Measurements from ENCODE around the gene SRPK3. TPM values are rescaled to one million over a fixed set of nuclear protein-coding genes. Genes with fewer than 3 reads are reported as not detected.
"Not testable (repeated sequence)": the region's sequence is repeated elsewhere in the genome, so short reads cannot be mapped to it uniquely, and the experiment has no call there.

The SRPK3 gene
- total RNA-seq, 2 experiments from 2014 or later: not detected

DNA sequence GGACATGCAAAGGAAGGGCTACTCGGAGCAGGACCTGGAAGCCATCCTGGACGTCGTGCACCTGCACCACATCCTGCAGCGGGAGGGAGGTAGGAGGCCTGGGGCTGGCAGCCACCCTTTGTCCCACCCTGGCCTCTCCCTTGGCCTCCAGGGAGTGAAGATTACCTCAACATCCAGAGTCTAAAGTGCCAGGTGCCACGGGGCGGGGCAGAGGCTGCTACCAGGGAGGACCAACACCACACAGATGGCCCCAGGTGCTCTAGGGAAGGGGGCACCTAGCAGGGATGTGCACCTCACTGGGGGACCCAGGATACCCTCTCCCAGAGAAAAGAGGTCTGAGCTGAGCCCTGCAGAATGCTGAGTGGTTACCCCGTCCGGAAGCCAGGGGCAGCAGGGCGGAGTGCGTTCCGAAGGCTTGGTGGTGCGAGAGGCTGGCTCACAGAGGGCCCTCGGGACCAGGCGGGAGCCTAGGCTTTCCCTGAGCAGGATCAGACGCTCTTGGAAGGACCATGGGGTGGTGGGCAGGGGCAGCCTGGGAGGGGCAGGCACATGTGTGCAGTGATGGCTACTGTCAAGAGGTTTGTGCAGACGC lies 40.1 kb upstream of the SRPK3 start:
- no peak for ATAC-seq
- CTCF ChIA-PET: no interaction called here

DNA sequence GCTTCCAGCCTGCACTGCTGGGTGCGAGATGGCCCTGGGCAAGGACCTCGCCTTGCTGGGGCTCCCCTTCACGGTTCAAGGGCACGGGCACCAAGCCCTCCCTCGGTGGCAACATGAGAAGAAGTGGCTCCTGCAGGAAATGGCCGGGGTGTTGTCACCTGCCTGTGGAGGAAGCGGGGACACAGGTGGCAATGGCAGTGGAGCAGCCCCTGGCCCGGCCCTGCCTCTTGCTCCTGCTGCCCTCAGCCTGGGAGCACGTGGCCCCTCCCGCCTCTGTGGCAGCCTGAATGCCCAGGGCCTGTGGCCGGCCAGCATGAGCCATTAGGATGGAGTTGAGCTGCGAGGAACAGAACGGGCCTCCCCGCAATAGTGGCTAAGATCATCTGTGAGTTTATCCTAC lies 39.4 kb upstream of the SRPK3 start:
- H3K4me3 Mint-ChIP-seq: no peak overlapping the region
- ATAC-seq: no peak

More for the DNA sequence above, 40.1 kb upstream of the SRPK3 start:
- Mint-ChIP-seq H3K27ac (peak overlapping the region; percentile 88), H3K27me3 (peaks cover 6% of the 10 kb centered on the region), H3K4me1 (peaks cover 19% of the 10 kb centered on the region), H3K4me3 (peak overlapping the region; percentile 33), H3K9me3 (ENCODE audit: low read depth) (no peaks in the 10 kb centered on the region), H3K36me3 (no peaks in the 10 kb centered on the region)
- no peak for DNase-seq

DNA sequence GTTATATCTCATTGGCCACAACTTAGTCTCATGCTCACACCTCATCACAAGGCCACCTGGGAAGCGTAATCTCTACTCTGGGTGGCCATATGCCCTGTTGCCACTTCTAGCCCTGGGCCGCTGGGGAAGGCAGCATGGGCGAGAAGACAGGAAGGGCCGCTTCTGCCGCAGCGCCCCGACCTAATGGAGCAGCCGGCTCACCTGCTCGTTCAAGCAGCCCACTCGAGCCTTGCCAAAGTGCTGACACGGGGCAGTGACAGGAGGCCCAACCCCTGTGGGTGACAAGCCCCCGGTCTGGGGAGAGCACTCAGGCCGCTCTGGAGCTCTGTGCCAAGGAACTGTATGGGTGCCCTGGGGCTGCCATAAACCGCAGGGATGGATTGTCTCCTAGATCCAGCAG lies 38.7 kb upstream of the SRPK3 start:
- H3K27ac Mint-ChIP-seq; H3K9me3 Mint-ChIP-seq (ENCODE audit: low read depth); H3K36me3 Mint-ChIP-seq; CTCF ChIA-PET; DNase-seq; ATAC-seq; H3K4me3 Mint-ChIP-seq: not testable (repeated sequence)
- peaks cover 17% of the 10 kb centered on the region for H3K4me1 Mint-ChIP-seq
- peaks cover 11% of the 10 kb centered on the region for H3K27me3 Mint-ChIP-seq

More for the DNA sequence above, 39.4 kb upstream of the SRPK3 start:
- Mint-ChIP-seq H3K4me1 (peaks cover 17% of the 10 kb centered on the region), H3K36me3 (no peaks in the 10 kb centered on the region), H3K27ac (no peak overlapping the region), H3K27me3 (peaks cover 8% of the 10 kb centered on the region), H3K9me3 (ENCODE audit: low read depth) (no peaks in the 10 kb centered on the region)
- no peak for DNase-seq
- CTCF ChIA-PET: no interaction called here

DNA sequence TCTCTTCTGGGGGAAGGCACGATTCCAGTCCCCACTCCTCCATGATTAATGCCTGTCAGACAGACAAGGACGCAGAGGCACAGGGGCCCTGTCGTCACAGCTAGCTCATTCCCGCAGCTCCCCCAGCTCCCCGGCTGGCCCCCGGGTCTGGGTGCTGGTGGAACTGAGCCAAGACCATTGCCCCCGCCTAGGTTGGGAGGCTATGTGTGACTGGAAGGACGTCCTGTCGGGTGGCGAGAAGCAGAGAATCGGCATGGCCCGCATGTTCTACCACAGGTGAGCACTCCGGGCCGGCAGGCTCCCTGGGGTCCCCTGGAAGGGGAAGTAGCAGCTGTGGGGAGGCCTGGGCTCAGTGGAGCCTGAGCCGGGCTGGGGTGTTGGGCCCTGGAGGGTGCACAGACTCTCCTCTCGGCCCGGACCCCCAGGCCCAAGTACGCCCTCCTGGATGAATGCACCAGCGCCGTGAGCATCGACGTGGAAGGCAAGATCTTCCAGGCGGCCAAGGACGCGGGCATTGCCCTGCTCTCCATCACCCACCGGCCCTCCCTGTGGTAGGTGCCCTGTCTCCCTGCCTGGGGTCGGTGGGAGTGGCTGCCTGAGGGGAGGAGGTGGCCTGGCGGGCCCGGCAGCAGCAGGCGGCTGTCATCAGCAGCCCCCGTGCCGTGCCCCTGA lies 37.9 kb upstream of the SRPK3 start:
- CTCF ChIA-PET; ATAC-seq; H3K36me3 Mint-ChIP-seq; H3K9me3 Mint-ChIP-seq (ENCODE audit: low read depth); DNase-seq; H3K27ac Mint-ChIP-seq; H3K4me3 Mint-ChIP-seq: not testable (repeated sequence)
- peaks cover 17% of the 10 kb centered on the region for H3K4me1 Mint-ChIP-seq
- H3K27me3 Mint-ChIP-seq: peaks cover 11% of the 10 kb centered on the region

DNA sequence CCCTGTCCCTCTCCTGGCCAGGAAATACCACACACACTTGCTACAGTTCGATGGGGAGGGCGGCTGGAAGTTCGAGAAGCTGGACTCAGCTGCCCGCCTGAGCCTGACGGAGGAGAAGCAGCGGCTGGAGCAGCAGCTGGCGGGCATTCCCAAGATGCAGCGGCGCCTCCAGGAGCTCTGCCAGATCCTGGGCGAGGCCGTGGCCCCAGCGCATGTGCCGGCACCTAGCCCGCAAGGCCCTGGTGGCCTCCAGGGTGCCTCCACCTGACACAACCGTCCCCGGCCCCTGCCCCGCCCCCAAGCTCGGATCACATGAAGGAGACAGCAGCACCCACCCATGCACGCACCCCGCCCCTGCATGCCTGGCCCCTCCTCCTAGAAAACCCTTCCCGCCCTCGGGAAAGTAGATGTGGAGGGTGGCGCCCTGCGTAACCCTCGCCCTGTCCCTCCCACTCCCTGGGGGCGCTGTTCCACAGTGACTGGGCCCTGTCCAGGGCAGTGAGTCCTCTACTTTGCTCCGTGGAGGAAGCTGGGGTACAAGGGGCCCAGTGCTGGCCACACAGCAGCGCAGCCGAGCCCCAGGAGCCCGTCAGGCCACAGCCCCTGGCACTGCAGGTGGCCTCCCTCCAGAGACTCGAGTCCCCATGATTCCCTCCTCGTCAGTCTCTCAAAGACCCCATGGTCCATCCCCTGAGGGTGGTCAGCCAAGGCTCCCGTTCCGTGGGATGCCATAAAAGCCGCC lies 37.2 kb upstream of the SRPK3 start:
- H3K27ac Mint-ChIP-seq; ATAC-seq; H3K4me3 Mint-ChIP-seq; CTCF ChIA-PET; DNase-seq; H3K36me3 Mint-ChIP-seq; H3K9me3 Mint-ChIP-seq (ENCODE audit: low read depth): not testable (repeated sequence)
- peaks cover 11% of the 10 kb centered on the region for H3K27me3 Mint-ChIP-seq
- peaks cover 17% of the 10 kb centered on the region for H3K4me1 Mint-ChIP-seq

DNA sequence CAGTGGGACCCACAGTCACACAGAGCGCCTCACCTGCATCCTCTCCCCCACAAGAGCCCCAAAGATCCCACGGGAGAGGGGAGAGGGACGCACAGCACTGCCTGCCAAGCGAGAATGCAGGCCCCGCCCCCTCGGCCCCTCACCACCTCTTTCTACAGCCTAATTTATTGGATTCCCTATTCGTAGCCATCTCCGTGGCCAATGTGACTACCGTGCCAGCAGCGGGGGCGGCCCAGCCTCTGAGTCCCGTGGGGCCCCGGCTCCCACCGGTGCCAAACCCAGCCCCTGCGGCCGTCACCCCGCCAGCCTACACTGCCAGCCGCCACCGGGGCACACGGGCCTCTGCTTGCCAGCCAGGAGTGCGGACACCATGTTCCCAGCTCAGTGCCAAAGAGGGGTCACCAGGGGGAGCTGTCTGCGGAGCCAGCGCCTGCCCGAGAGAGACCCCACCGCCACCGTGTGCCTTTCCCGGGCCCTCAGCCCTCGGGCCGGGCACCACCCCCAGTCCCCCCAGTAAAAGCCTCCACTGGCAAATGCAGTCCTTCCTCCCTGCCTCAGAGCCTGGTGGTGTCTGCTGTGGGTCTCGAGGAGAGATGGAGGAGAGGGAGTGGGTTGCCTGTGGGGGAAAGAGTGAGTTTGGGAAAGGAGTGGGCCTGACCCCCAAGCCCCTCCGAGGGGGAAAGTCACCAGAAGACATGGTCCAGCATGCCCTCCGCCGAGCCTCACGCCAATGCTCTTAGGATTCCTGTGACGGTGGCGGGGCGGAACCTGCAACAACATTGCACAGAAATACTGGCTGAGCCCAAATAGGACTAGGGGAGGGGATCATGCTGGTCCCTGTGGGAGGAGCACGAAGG lies 36.4 kb upstream of the SRPK3 start:
- ATAC-seq (no peak), DNase-seq (no peak)
- Mint-ChIP-seq H3K36me3 (no peaks in the 10 kb centered on the region), H3K4me3 (no peak overlapping the region), H3K4me1 (peaks cover 17% of the 10 kb centered on the region), H3K27ac (no peak overlapping the region), H3K27me3 (peaks cover 11% of the 10 kb centered on the region), H3K9me3 (ENCODE audit: low read depth) (no peaks in the 10 kb centered on the region)
- CTCF ChIA-PET: no interaction called here

DNA sequence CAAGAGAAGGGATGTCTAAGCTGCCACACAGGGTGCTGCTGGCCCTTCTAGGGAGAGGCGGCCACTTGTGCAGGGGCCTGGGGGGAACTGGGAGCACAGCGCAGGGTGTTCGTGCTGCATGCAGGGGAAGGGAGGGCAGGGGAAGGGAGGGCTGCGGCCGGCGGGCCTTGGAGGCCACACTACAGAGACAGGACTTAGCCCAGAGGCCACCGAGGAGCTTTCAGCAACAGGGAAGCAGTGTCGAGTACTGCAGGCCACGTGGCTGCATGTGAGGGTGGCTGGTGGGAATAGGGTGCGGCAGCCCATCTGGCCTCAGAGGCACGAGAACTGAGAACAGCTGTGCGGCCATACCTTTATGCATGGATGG lies 35.8 kb upstream of the SRPK3 start:
- DNase-seq; H3K27ac Mint-ChIP-seq; H3K9me3 Mint-ChIP-seq (ENCODE audit: low read depth); CTCF ChIA-PET; ATAC-seq; H3K4me3 Mint-ChIP-seq; H3K36me3 Mint-ChIP-seq: not testable (repeated sequence)
- peaks cover 11% of the 10 kb centered on the region for H3K4me1 Mint-ChIP-seq
- peaks cover 15% of the 10 kb centered on the region for H3K27me3 Mint-ChIP-seq

DNA sequence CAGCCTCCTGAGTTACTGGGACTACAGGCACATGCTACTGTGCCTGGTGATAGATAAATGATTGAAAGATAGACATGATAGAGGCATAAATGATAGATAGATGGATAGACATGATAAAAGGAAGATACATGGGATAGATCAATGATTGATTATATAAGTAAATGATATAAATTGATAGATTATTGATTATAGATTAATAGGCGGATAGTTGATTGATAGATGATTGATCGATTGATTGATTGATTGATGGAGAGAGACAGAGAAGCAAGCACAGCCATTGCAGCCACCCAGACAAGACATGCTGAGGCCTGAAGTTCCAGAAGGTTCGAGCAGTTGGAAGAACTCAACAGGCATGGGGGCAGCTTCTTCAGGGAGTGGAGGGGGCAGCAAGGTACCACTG lies 34.5 kb upstream of the SRPK3 start:
- no peaks in the 10 kb centered on the region for H3K9me3 Mint-ChIP-seq (ENCODE audit: low read depth)
- no peak overlapping the region for H3K27ac Mint-ChIP-seq
- H3K4me1 Mint-ChIP-seq: peaks cover under 1% of the 10 kb centered on the region
- peaks cover 17% of the 10 kb centered on the region for H3K27me3 Mint-ChIP-seq
- ATAC-seq (no peak), DNase-seq (no peak)
- H3K36me3 Mint-ChIP-seq: no peaks in the 10 kb centered on the region
- CTCF ChIA-PET: no interaction called here
- H3K4me3 Mint-ChIP-seq: no peak overlapping the region

DNA sequence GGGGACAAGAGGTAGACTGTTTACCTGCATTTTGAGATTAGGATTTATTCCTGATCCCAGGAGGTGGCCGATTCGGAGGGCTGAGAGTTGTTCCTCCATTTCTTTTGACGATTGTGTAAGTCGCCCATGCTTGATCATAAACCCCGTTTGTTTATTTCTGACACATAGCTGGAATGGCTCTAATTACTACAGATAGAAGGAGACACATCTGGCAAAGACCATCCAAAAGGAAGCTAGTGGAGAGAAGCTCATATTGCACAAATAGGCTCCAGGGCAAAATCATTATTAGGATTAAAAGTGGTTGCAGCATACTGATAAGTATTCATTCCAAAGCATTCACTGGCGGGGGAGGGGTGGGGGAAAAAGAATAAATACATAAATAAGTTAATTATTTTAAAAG lies 33.9 kb upstream of the SRPK3 start:
- CTCF ChIA-PET; DNase-seq; H3K36me3 Mint-ChIP-seq; H3K4me3 Mint-ChIP-seq; H3K27ac Mint-ChIP-seq; H3K9me3 Mint-ChIP-seq (ENCODE audit: low read depth); ATAC-seq; H3K4me1 Mint-ChIP-seq: not testable (repeated sequence)
- H3K27me3 Mint-ChIP-seq: peaks cover 17% of the 10 kb centered on the region

DNA sequence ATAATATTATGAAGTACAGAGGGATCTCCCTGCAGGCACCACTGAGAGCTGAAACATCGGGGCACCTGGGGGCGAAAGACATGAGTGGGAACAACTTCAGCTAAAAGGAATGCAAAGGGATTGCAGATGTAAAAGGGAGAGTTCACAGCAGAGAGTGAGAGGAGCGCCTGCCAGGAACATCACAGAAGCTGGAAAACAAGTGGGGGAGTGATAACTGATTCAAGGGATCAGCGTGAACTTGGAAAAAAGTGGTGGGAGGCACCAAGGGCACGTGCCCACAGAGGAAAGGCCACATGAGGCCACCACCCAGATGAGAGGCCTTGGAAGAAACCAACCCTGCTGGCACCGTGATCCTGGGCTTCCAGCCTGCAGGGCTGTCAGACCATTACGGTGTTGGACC lies 31.8 kb upstream of the SRPK3 start:
- CTCF ChIA-PET: interaction anchor here (1.2 kb wide), 1 partner anchor 14 kb away, joined by 5 read pairs; no protein-coding TSS in a partner anchor
- not testable (repeated sequence) for H3K36me3 Mint-ChIP-seq; H3K27ac Mint-ChIP-seq; H3K4me1 Mint-ChIP-seq; H3K4me3 Mint-ChIP-seq; H3K9me3 Mint-ChIP-seq (ENCODE audit: low read depth); ATAC-seq; DNase-seq
- peaks cover 19% of the 10 kb centered on the region for H3K27me3 Mint-ChIP-seq

DNA sequence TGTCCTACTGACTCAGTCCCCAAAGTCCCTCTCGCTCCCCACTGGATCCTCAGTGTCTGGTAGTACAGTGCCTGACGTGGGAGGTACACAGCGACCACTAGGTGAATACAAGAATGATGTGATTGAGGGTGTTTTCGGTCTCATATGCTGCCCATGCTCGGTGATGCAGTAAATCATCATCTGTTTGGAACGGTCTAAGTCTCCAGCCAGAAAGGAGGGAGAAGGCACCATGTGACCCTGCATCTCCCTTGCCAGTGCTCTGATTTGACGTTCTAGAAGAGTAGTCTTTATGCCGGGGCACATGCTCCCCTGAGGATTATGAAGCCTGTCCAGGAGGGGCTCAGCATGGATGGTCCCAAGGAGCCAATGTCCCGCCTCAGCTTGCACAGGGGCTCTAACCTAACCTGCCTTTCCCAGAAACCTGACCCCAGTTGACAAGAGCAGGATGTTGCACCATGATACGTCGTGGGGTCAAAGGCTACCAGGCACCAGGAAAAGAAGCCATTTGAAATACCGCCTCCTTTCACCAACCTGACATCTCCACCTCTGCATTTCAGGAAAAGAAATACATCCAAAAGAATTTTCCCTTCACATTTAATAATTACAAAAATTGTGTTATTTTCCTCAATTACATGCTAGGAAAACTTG lies 30.6 kb upstream of the SRPK3 start:
- ATAC-seq (no peak), DNase-seq (no peak)
- H3K27me3 Mint-ChIP-seq: peaks cover 16% of the 10 kb centered on the region
- H3K4me3 Mint-ChIP-seq: no peak overlapping the region
- H3K9me3 Mint-ChIP-seq (ENCODE audit: low read depth): no peaks in the 10 kb centered on the region
- no peak overlapping the region for H3K27ac Mint-ChIP-seq
- no peaks in the 10 kb centered on the region for H3K4me1 Mint-ChIP-seq
- no peaks in the 10 kb centered on the region for H3K36me3 Mint-ChIP-seq
- CTCF ChIA-PET: no interaction called here

DNA sequence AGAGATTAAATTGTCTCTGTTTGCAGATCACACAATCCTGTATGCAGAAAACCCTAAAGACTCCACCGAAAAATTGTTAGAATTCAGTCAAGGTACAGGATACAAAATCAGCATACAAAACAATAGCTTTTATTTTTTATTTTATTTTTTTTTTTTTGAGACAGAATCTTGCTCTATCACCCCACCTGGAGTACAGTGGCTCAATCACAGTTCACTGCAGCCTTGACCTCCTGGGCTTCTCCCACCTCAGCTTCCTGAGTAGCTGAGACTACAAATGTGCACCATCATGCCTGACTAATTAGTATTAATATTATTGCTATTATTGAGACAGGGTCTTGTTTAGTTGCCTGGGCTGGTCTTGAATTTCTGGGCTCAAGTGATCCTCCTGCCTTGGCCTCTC lies 25.7 kb upstream of the SRPK3 start:
- ATAC-seq (no peak), DNase-seq (no peak)
- H3K27ac Mint-ChIP-seq: no peak overlapping the region
- no peaks in the 10 kb centered on the region for H3K4me1 Mint-ChIP-seq
- H3K36me3 Mint-ChIP-seq: no peaks in the 10 kb centered on the region
- H3K27me3 Mint-ChIP-seq: peaks cover 9% of the 10 kb centered on the region
- no peak overlapping the region for H3K4me3 Mint-ChIP-seq
- CTCF ChIA-PET: interaction anchor here (0.6 kb wide), 1 partner anchor 1306 kb away, joined by 3 read pairs; no protein-coding TSS in a partner anchor
- H3K9me3 Mint-ChIP-seq (ENCODE audit: low read depth): no peaks in the 10 kb centered on the region

DNA sequence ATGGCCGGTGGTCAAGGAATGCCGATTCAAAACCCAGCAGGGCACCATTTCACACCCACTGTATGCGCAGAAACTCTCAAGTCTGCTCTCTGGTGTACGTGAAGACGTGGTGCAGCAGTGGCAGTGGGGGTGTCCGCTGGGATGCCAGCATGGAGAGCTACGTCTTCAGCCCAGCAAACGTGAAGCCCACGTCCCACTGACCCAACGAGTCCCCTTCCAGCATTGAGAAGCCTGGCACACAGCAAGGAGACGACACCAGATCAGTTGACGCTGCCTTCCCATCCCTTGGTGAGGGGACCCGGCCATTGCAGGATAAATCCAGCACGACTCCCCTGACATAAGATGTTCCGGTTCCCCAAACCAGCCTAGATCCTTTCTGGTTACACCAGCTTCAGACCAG lies 19.0 kb upstream of the SRPK3 start:
- peaks cover 2% of the 10 kb centered on the region for H3K4me1 Mint-ChIP-seq
- no peak for DNase-seq
- H3K27me3 Mint-ChIP-seq: no peaks in the 10 kb centered on the region
- no peaks in the 10 kb centered on the region for H3K9me3 Mint-ChIP-seq (ENCODE audit: low read depth)
- H3K36me3 Mint-ChIP-seq: no peaks in the 10 kb centered on the region
- ATAC-seq: no peak
- H3K27ac Mint-ChIP-seq: no peak overlapping the region
- H3K4me3 Mint-ChIP-seq: no peak overlapping the region
- CTCF ChIA-PET: no interaction called here

All from activated CD8-positive, alpha-beta memory T cell treated with anti-CD3 and anti-CD28 coated beads, Interleukin-2, amount 10 ng/mL, durations not matched to agents 7 days and 5 days (primary cell).